CD4-positive, alpha-beta T cell (primary cell): ENCODE results near the gene CNTN4. TPM values are rescaled to one million over a fixed set of nuclear protein-coding genes. Genes with fewer than 3 reads are reported as not detected.

Source experiments
- ATAC-seq: fragments of 200-7000 bp; cut with Tn5 transposase; one replicate; pipeline ENCODE4 v1.10.0; 2022; ENCODE audit warnings: mild to moderate bottlenecking; ENCODE audit not compliant: poor library complexity
- CTCF ChIA-PET: fragments of 350-600 bp; sonication (Branson Sonifier 250); formaldehyde crosslinking; loops from one replicate; lab custom pipeline; 2021; ENCODE audit warnings: antibody characterized with exemption, inconsistent platforms; lab: Charles Lee
- POLR2A ChIA-PET: fragments of 350-600 bp; sonication (Branson Sonifier 250); formaldehyde crosslinking; loops from one replicate; lab custom pipeline; 2021; ENCODE audit warnings: antibody characterized with exemption, inconsistent platforms; lab: Charles Lee
- DNase-seq, 14 experiments: peaks; one replicate each; pipeline ENCODE4 v3.0.0-alpha.2; 2013 to 2020; ENCODE audit warnings: mixed read lengths in 2 of 14
- H3K27ac ChIP-seq, 2 donors: one replicate each; pipeline versions ENCODE4 v1.5.1 to v1.7.0; 2013; ENCODE audit warnings: low read length in 2 of 2, low read depth in 1 of 2, mild to moderate bottlenecking in 1 of 2
- H3K27me3 ChIP-seq, 2 experiments: 1 replicate in 1 of 2; 2 replicates in 1 of 2; pipeline versions ENCODE4 v1.6.1 to v1.7.0; 2013; ENCODE audit warnings: low read length in 2 of 2, control low read depth in 1 of 2, mild to moderate bottlenecking in 1 of 2, moderate library complexity in 1 of 2; ENCODE audit not compliant: insufficient read depth in 2 of 2, control insufficient read depth in 1 of 2
- H3K36me3 ChIP-seq: one replicate; pipeline ENCODE4 v1.6.1; 2013; ENCODE audit warnings: low read length, control low read depth; ENCODE audit not compliant: insufficient read depth
- H3K4me1 ChIP-seq: one replicate; pipeline ENCODE4 v1.6.1; 2013; ENCODE audit warnings: low read length, control low read depth; ENCODE audit not compliant: insufficient read depth
- H3K4me3 ChIP-seq: one replicate; pipeline ENCODE4 v1.5.1; 2013; ENCODE audit warnings: mild to moderate bottlenecking, low read length, moderate library complexity
- H3K9me3 ChIP-seq, 2 experiments: 1 replicate in 1 of 2; 2 replicates in 1 of 2; pipeline versions ENCODE4 v1.6.1 to v1.7.0; 2013; ENCODE audit warnings: low read length in 2 of 2, mild to moderate bottlenecking in 2 of 2, control low read depth in 1 of 2, moderate library complexity in 1 of 2; ENCODE audit not compliant: control insufficient read depth in 1 of 2, insufficient read depth in 1 of 2
- H3K27ac Mint-ChIP-seq: one replicate; pipeline ENCODE4 v1.8.0; 2020; ENCODE audit warnings: mixed read lengths
- H3K27me3 Mint-ChIP-seq: one replicate; pipeline ENCODE4 v1.8.0; 2021; ENCODE audit warnings: mixed read lengths
- H3K36me3 Mint-ChIP-seq: one replicate; pipeline ENCODE4 v1.8.0; 2021; ENCODE audit warnings: low read depth, mixed read lengths
- H3K4me1 Mint-ChIP-seq: one replicate; pipeline ENCODE4 v1.8.0; 2021; ENCODE audit warnings: low read depth, mixed read lengths
- H3K4me3 Mint-ChIP-seq: one replicate; pipeline ENCODE4 v1.8.0; 2020; ENCODE audit warnings: mild to moderate bottlenecking, mixed read lengths
- H3K9me3 Mint-ChIP-seq: one replicate; pipeline ENCODE4 v1.8.0; 2020; ENCODE audit warnings: mixed read lengths
- CTCF ChIP-seq: fragments of 200-600 bp; IDR thresholded peaks from one replicate; pipeline ENCODE4 v1.8.0; 2022; ENCODE audit warnings: antibody characterized with exemption, mild to moderate bottlenecking
- intact Hi-C, 2 experiments: fragments of 100-400 bp; cut with DNase I in 1 of 2; cut with micrococcal nuclease in 1 of 2; formaldehyde crosslinking; loops; one replicate each; pipeline versions ENCODE4 v1.15.1 to v1.9.0; 2023 to 2025; cut with DNase I, micrococcal nuclease
- total RNA-seq, 174 experiments: library from RNA in 2 of 174; stranded (reverse) in 2 of 174; gene quantifications; one replicate each; pipeline ENCODE4 v1.2.3 and lab custom pipeline; 2021 to 2026

CNTN4 gene
- total RNA-seq, 2 experiments from 2014 or later, result not detected

GRCh38 chr3:2543247-2543646 lies 444.6 kb downstream of the CNTN4 start:
- Mint-ChIP-seq H3K4me3 (no peak overlapping the region), H3K27ac (no peak overlapping the region), H3K9me3 (peaks cover 4% of the 10 kb centered on the region), H3K36me3 (no peaks in the 10 kb centered on the region), H3K27me3 (no peaks in the 10 kb centered on the region), H3K4me1 (no peaks in the 10 kb centered on the region)
- H3K4me1 ChIP-seq, result no peaks in the 10 kb centered on the region
- no peaks in the 10 kb centered on the region for H3K36me3 ChIP-seq
- ATAC-seq (no peak), DNase-seq (no peak)
- ChIA-PET CTCF (no interaction called here), POLR2A (no interaction called here)
- intact Hi-C loops, result no loop called here
- no peaks in the 10 kb centered on the region for H3K27me3 ChIP-seq
- TF ChIP-seq CTCF, result no peak
- no peaks in the 10 kb centered on the region for H3K9me3 ChIP-seq
- no peak overlapping the region for H3K27ac ChIP-seq
- H3K4me3 ChIP-seq, result no peak overlapping the region

- Histone ChIP-seq H3K27ac (no peak overlapping the region), H3K9me3 (no peaks in the 10 kb centered on the region), H3K4me3 (no peak overlapping the region), H3K36me3 (no peaks in the 10 kb centered on the region), H3K27me3 (no peaks in the 10 kb centered on the region), H3K4me1 (no peaks in the 10 kb centered on the region)
- Mint-ChIP-seq H3K27me3 (no peaks in the 10 kb centered on the region), H3K4me1 (no peaks in the 10 kb centered on the region), H3K4me3 (no peak overlapping the region), H3K36me3 (no peaks in the 10 kb centered on the region), H3K9me3 (peaks cover 4% of the 10 kb centered on the region), H3K27ac (no peak overlapping the region)
- no peak for ATAC-seq
- CTCF ChIA-PET, result no interaction called here
- no peak for TF ChIP-seq CTCF
- intact Hi-C loops, result no loop called here
- POLR2A ChIA-PET, result no interaction called here
- DNase-seq, result no peak
Observed at GRCh38 chr3:2544212-2544611, 445.5 kb downstream of the CNTN4 start.

GRCh38 chr3:2544718-2545117 lies 446.1 kb downstream of the CNTN4 start:
- Mint-ChIP-seq H3K27ac (no peak overlapping the region), H3K27me3 (no peaks in the 10 kb centered on the region), H3K9me3 (peaks cover 4% of the 10 kb centered on the region), H3K4me1 (no peaks in the 10 kb centered on the region), H3K36me3 (no peaks in the 10 kb centered on the region), H3K4me3 (no peak overlapping the region)
- H3K4me3 ChIP-seq, result no peak overlapping the region
- intact Hi-C loops, result no loop called here
- ChIA-PET CTCF (no interaction called here), POLR2A (no interaction called here)
- H3K4me1 ChIP-seq, result no peaks in the 10 kb centered on the region
- H3K27ac ChIP-seq, result no peak overlapping the region
- no peaks in the 10 kb centered on the region for H3K36me3 ChIP-seq
- no peaks in the 10 kb centered on the region for H3K27me3 ChIP-seq
- TF ChIP-seq CTCF, result no peak
- H3K9me3 ChIP-seq, result no peaks in the 10 kb centered on the region
- ATAC-seq, result no peak
- DNase-seq, result no peak
